T-helper 17 cell (primary cell): ENCODE data around the gene IL17RB. TPM values are rescaled to one million over a fixed set of nuclear protein-coding genes. Genes with fewer than 3 reads are reported as not detected.

Experiments
- ATAC-seq: fragments of 150-1000 bp; cut with Tn5 transposase; 2 replicates; pipeline ENCODE4 v1.10.0; 2021; ENCODE audit warnings: mild to moderate bottlenecking, moderate library complexity
- DNase-seq, 3 donors: peaks; one replicate each; pipeline versions ENCODE4 v3.0.0 to v3.0.0-alpha.2; 2020 to 2021
- H3K9me3 ChIP-seq: one replicate; pipeline ENCODE4 v1.7.0; 2013; ENCODE audit warnings: low read length, mild to moderate bottlenecking; ENCODE audit not compliant: control insufficient read depth, poor library complexity, severe bottlenecking
- H3K27ac Mint-ChIP-seq: one replicate; pipeline ENCODE4 v1.8.0; 2022; ENCODE audit warnings: mild to moderate bottlenecking, moderate library complexity, mixed read lengths
- H3K27me3 Mint-ChIP-seq: one replicate; pipeline ENCODE4 v1.8.0; 2022; ENCODE audit warnings: mixed read lengths
- H3K36me3 Mint-ChIP-seq: one replicate; pipeline ENCODE4 v1.8.0; 2022; ENCODE audit warnings: low read depth, mixed read lengths
- H3K4me1 Mint-ChIP-seq: one replicate; pipeline ENCODE4 v1.8.0; 2022; ENCODE audit warnings: mild to moderate bottlenecking, mixed read lengths
- H3K4me3 Mint-ChIP-seq: one replicate; pipeline ENCODE4 v1.8.0; 2022; ENCODE audit warnings: mild to moderate bottlenecking, moderate library complexity, mixed read lengths
- total RNA-seq, 4 donors: library from RNA in 2 of 4; stranded (reverse) in 2 of 4; gene quantifications; one replicate each; pipeline ENCODE4 v1.2.3 and lab custom pipeline; 2022 to 2026

Gene IL17RB
- total RNA-seq, 2 donors from 2014 or later: 0.44 to 0.75 TPM

DNA sequence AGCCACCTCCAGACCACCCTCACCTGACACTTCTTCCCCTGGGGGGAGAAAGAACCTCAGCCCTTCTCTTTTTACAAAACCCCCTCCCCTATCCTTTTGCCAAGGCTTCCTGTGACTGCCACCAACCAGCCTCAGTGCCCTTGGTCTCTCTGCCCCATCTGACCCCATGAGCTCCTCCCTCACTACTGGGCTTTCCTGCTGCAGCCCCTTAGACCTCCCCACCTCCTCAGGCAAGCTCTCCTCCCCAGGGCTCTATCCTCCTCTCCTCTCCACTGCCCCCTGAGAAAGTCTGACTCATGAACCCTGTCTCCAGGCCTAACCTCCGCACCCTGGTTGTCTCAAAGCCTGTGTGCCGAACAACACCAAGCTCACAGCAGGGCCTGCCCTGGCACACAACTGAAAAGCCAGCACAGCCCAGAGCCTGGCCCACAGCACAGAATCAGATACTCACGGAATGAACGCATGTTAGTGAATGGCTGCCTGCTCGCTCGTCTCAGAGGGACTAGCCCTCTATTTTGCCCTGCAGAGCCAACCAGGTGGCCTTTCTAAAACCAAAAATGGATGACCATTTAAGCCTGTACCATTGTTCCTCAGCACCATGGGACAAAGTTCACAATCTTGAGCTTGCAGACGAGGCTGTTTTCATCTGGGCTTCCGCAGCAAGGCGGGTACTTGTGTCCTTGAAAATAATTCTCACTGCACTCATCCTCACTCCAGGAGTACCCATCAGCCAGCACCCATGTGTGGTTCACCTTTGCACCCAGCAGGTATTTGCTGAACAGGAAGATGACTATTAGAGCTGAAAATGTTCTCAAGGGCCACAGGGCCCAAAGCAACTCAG lies 1.9 kb upstream of the IL17RB start:
- DNase-seq: no peak
- no peak for ATAC-seq
- peak overlapping the region; percentile 70 for H3K4me3 Mint-ChIP-seq
- H3K27ac Mint-ChIP-seq: peak overlapping the region; percentile 63
- no peaks in the 10 kb centered on the region for H3K9me3 ChIP-seq
- peaks cover 6% of the 10 kb centered on the region for H3K4me1 Mint-ChIP-seq
- H3K36me3 Mint-ChIP-seq: peaks cover 5% of the 10 kb centered on the region
- peaks cover 60% of the 10 kb centered on the region for H3K27me3 Mint-ChIP-seq

DNA sequence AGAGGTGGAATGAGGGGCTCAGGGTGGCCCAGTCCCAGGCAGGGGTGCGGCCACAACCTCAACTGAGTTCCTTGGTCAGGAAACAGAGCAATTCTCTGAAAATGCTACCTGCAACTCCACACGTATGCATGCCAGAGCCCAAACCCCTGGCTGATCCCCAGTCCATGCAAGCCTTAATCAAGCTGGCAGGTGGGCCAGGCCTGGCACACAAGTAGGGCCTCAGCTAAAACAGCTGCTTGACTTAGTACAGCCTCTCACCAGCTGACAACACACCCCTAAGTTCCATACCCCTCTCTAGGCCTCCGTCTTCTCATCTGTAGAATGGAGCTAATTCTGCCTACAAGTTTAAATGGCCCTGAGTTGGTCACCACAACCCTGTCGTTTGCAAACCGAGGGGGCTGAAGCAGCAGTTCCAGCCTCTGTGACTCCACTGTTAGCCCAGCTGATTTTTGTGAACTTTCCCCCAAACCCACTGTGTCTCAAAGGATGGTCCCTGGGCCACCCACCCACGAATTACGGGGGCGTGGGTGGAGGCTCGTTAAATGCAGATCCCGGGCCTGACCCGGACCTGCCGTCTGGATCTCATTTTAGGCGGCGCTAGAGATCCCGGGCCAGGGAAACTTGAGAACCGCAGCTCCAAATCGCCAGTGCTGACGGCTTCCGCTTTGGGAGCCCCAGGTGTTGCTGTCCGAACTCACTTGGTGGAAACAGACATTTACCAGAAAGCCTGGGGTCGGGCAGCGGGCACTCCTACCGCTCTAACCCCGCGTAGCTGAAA lies 1.1 kb upstream of the IL17RB start:
- H3K27me3 Mint-ChIP-seq: peaks cover 59% of the 10 kb centered on the region
- peaks cover 5% of the 10 kb centered on the region for H3K36me3 Mint-ChIP-seq
- peak overlapping the region; percentile 70 for H3K4me3 Mint-ChIP-seq
- no peaks in the 10 kb centered on the region for H3K9me3 ChIP-seq
- ATAC-seq: no peak
- no peak for DNase-seq
- H3K4me1 Mint-ChIP-seq: peaks cover 6% of the 10 kb centered on the region
- no peak overlapping the region for H3K27ac Mint-ChIP-seq

GRCh38 chr3:53845881-53846133 lies 561 bp upstream of the IL17RB start:
- Mint-ChIP-seq H3K36me3 (peaks cover 5% of the 10 kb centered on the region), H3K27ac (no peak overlapping the region), H3K4me1 (peaks cover 6% of the 10 kb centered on the region), H3K27me3 (peaks cover 60% of the 10 kb centered on the region), H3K4me3 (peak overlapping the region; percentile 70)
- ATAC-seq (no peak), DNase-seq (no peak)
- no peaks in the 10 kb centered on the region for H3K9me3 ChIP-seq

GRCh38 chr3:53846851-53847155 lies 435 bp downstream of the IL17RB start:
- Mint-ChIP-seq H3K4me1 (peaks cover 6% of the 10 kb centered on the region), H3K4me3 (peak overlapping the region; percentile 77), H3K27me3 (peaks cover 64% of the 10 kb centered on the region), H3K36me3 (peaks cover 5% of the 10 kb centered on the region), H3K27ac (no peak overlapping the region)
- ATAC-seq: no peak
- no peak for DNase-seq
- no peaks in the 10 kb centered on the region for H3K9me3 ChIP-seq

GRCh38 chr3:53849916-53850315 lies 3.5 kb downstream of the IL17RB start:
- H3K4me1 Mint-ChIP-seq: peaks cover 4% of the 10 kb centered on the region
- no peak for ATAC-seq
- no peak for DNase-seq
- H3K36me3 Mint-ChIP-seq: peaks cover 5% of the 10 kb centered on the region
- H3K9me3 ChIP-seq: no peaks in the 10 kb centered on the region
- H3K27ac Mint-ChIP-seq: no peak overlapping the region
- no peak overlapping the region for H3K4me3 Mint-ChIP-seq
- H3K27me3 Mint-ChIP-seq: peaks cover 49% of the 10 kb centered on the region

- Mint-ChIP-seq H3K4me3 (no peak overlapping the region), H3K27me3 (peaks cover 42% of the 10 kb centered on the region), H3K36me3 (peaks cover 5% of the 10 kb centered on the region), H3K27ac (no peak overlapping the region), H3K4me1 (peaks cover 4% of the 10 kb centered on the region)
- ATAC-seq (no peak), DNase-seq (no peak)
- no peaks in the 10 kb centered on the region for H3K9me3 ChIP-seq
Measured at GRCh38 chr3:53850895-53851294, 4.5 kb downstream of the IL17RB start.

DNA sequence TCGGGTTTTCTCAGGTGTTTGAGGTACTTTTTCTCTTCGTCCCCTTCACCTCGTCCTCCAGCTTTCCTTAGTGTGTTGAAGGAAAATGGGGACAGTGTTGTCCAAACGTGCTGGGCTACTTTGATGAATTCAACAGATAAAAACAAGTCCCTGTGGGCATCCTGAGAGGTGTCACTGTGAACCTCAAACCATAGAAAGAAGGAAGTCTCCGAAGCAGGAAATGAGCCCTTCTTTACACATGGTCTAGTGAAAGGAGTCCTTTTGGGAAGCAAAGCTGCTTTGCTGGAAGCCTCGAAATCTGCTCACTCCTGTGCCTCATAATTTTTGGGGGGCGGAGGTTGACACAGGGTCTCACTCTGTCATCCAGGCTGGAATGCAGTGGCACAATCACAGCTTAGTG lies 10.6 kb downstream of the IL17RB start:
- no peak for ATAC-seq
- no peak for DNase-seq
- H3K9me3 ChIP-seq: no peaks in the 10 kb centered on the region
- Mint-ChIP-seq H3K27ac (no peak overlapping the region), H3K4me3 (no peak overlapping the region), H3K27me3 (peaks cover 4% of the 10 kb centered on the region), H3K36me3 (no peaks in the 10 kb centered on the region), H3K4me1 (no peaks in the 10 kb centered on the region)

- peaks cover 4% of the 10 kb centered on the region for H3K27me3 Mint-ChIP-seq
- no peak overlapping the region for H3K4me3 Mint-ChIP-seq
- peaks cover 4% of the 10 kb centered on the region for H3K36me3 Mint-ChIP-seq
- DNase-seq (no peak), ATAC-seq (no peak)
- H3K27ac Mint-ChIP-seq: no peak overlapping the region
- no peaks in the 10 kb centered on the region for H3K9me3 ChIP-seq
- H3K4me1 Mint-ChIP-seq: no peaks in the 10 kb centered on the region
Measured at GRCh38 chr3:53858096-53858741, 11.9 kb downstream of the IL17RB start.

GRCh38 chr3:53859178-53859577 lies 12.8 kb downstream of the IL17RB start:
- H3K9me3 ChIP-seq: no peaks in the 10 kb centered on the region
- H3K4me1 Mint-ChIP-seq: no peaks in the 10 kb centered on the region
- no peak overlapping the region for H3K4me3 Mint-ChIP-seq
- H3K27ac Mint-ChIP-seq: no peak overlapping the region
- DNase-seq (no peak), ATAC-seq (no peak)
- peaks cover 4% of the 10 kb centered on the region for H3K36me3 Mint-ChIP-seq
- peaks cover 3% of the 10 kb centered on the region for H3K27me3 Mint-ChIP-seq

- H3K9me3 ChIP-seq: no peaks in the 10 kb centered on the region
- ATAC-seq: no peak
- DNase-seq: no peak
- Mint-ChIP-seq H3K4me1 (no peaks in the 10 kb centered on the region), H3K27me3 (no peaks in the 10 kb centered on the region), H3K36me3 (peaks cover 4% of the 10 kb centered on the region), H3K4me3 (no peak overlapping the region), H3K27ac (no peak overlapping the region)
Measured at GRCh38 chr3:53860196-53860595, 13.8 kb downstream of the IL17RB start.

- DNase-seq (no peak), ATAC-seq (no peak)
- Mint-ChIP-seq H3K36me3 (peaks cover 4% of the 10 kb centered on the region), H3K27me3 (no peaks in the 10 kb centered on the region), H3K4me1 (no peaks in the 10 kb centered on the region), H3K27ac (no peak overlapping the region), H3K4me3 (no peak overlapping the region)
- H3K9me3 ChIP-seq: no peaks in the 10 kb centered on the region
Measured at GRCh38 chr3:53862241-53862640, 15.9 kb downstream of the IL17RB start.

DNA sequence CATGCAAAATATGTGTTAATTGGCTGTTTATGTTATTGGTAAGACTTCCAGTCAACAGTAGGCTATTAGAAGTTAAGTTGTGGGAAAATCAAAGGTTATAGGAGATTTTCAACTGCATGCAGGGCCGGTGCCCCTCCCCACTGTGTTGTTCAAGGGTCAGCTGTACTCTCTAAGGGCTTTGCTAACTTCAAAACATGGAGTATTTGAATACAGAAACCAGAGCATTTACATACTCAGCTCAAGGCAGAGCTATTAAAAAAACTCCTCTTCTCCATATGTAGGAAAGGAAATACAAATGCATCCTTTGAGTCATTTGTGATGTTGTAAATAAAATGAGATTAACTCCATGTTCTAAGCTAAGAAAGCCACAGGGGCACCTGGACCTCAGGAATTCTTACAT lies 16.8 kb downstream of the IL17RB start:
- DNase-seq: no peak
- no peaks in the 10 kb centered on the region for H3K9me3 ChIP-seq
- H3K27ac Mint-ChIP-seq: peak overlapping the region; percentile 76
- no peaks in the 10 kb centered on the region for H3K27me3 Mint-ChIP-seq
- H3K4me1 Mint-ChIP-seq: peaks cover 5% of the 10 kb centered on the region
- no peak overlapping the region for H3K4me3 Mint-ChIP-seq
- ATAC-seq: no peak
- H3K36me3 Mint-ChIP-seq: peaks cover 6% of the 10 kb centered on the region

- Mint-ChIP-seq H3K27ac (no peak overlapping the region), H3K4me3 (no peak overlapping the region), H3K36me3 (peaks cover 11% of the 10 kb centered on the region), H3K4me1 (peaks cover 8% of the 10 kb centered on the region), H3K27me3 (no peaks in the 10 kb centered on the region)
- no peak for ATAC-seq
- DNase-seq: no peak
- no peaks in the 10 kb centered on the region for H3K9me3 ChIP-seq
Measured at GRCh38 chr3:53865732-53866499, 19.5 kb downstream of the IL17RB start.
